ENCODE measurements around the gene FER.
"Not testable (repeated sequence)": the region's sequence is repeated elsewhere in the genome, so short reads cannot be mapped to it uniquely, and the experiment has no call there.

The FER gene

GRCh38 chr5:108953940-108954339 is 206.2 kb downstream of the FER start:
- H3K4me3 Mint-ChIP-seq: no peak overlapping the region
- DNase-seq: no peak
- H3K4me1 Mint-ChIP-seq: no peaks in the 10 kb centered on the region
- no peaks in the 10 kb centered on the region for H3K36me3 Mint-ChIP-seq
- H3K9me3 Mint-ChIP-seq: no peaks in the 10 kb centered on the region
- no peak overlapping the region for H3K27ac Mint-ChIP-seq
- no peaks in the 10 kb centered on the region for H3K27me3 Mint-ChIP-seq
- CTCF ChIA-PET: no interaction called here

- no peaks in the 10 kb centered on the region for H3K9me3 Mint-ChIP-seq
- H3K27me3 Mint-ChIP-seq: no peaks in the 10 kb centered on the region
- no peaks in the 10 kb centered on the region for H3K4me1 Mint-ChIP-seq
- H3K36me3 Mint-ChIP-seq: no peaks in the 10 kb centered on the region
- CTCF ChIA-PET: no interaction called here
- no peak for DNase-seq
- H3K4me3 Mint-ChIP-seq: no peak overlapping the region
- H3K27ac Mint-ChIP-seq: no peak overlapping the region
Observed at GRCh38 chr5:108957333-108957732, 209.6 kb downstream of the FER start.

DNA sequence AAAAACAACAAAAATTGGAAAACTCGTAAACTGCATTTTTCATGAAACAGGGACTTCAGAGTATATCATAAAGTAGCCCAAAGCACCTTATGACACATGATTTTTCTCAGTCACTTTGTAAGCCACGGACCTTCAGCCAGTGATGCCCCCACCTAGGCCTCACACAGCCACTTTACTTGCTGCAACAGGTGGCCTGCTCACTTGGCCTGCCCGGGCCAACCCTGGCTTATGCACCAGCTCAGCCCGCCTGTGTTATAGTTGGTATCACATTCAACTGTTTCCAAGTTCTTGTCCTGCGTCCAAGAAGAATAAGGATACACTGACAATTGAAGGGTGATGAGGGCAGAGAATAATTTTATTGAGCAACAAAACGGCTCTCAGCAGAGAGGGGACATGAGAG is 219.2 kb downstream of the FER start:
- no peaks in the 10 kb centered on the region for H3K4me1 Mint-ChIP-seq
- no peaks in the 10 kb centered on the region for H3K9me3 Mint-ChIP-seq
- H3K36me3 Mint-ChIP-seq: no peaks in the 10 kb centered on the region
- CTCF ChIA-PET: no interaction called here
- no peak overlapping the region for H3K27ac Mint-ChIP-seq
- no peak for DNase-seq
- no peaks in the 10 kb centered on the region for H3K27me3 Mint-ChIP-seq
- no peak overlapping the region for H3K4me3 Mint-ChIP-seq

- Mint-ChIP-seq H3K27me3 (no peaks in the 10 kb centered on the region), H3K9me3 (no peaks in the 10 kb centered on the region)
Observed at GRCh38 chr5:108974594-108974993, 226.9 kb downstream of the FER start.

DNA sequence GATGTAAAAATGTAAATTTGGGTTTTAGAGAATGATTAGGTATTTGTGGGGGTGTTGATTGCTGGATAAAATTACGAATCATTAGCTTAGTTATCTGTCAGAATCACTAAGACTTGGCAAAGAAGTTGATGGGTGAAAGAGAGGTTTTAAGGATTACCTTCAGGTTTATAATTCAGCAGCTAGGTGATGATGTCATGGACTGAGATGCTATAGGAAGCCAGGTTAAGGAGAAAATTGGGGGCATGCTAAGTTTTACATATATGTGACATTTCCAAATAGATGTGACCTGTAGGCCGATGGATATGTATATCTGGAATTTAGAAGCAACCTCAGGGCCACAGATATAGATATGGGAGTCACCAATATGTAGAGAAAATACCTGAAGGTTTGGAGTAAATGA is 228.0 kb downstream of the FER start:
- Mint-ChIP-seq H3K4me3 (no peak overlapping the region), H3K4me1 (no peaks in the 10 kb centered on the region), H3K36me3 (no peaks in the 10 kb centered on the region), H3K27ac (no peak overlapping the region), H3K27me3 (no peaks in the 10 kb centered on the region), H3K9me3 (no peaks in the 10 kb centered on the region)
- DNase-seq: no peak
- CTCF ChIA-PET: no interaction called here

More at GRCh38 chr5:108974594-108974993, 226.9 kb downstream of the FER start:
- H3K4me1 Mint-ChIP-seq: no peaks in the 10 kb centered on the region
- CTCF ChIA-PET: no interaction called here
- no peak for DNase-seq
- no peak overlapping the region for H3K27ac Mint-ChIP-seq
- no peaks in the 10 kb centered on the region for H3K36me3 Mint-ChIP-seq
- H3K4me3 Mint-ChIP-seq: no peak overlapping the region

DNA sequence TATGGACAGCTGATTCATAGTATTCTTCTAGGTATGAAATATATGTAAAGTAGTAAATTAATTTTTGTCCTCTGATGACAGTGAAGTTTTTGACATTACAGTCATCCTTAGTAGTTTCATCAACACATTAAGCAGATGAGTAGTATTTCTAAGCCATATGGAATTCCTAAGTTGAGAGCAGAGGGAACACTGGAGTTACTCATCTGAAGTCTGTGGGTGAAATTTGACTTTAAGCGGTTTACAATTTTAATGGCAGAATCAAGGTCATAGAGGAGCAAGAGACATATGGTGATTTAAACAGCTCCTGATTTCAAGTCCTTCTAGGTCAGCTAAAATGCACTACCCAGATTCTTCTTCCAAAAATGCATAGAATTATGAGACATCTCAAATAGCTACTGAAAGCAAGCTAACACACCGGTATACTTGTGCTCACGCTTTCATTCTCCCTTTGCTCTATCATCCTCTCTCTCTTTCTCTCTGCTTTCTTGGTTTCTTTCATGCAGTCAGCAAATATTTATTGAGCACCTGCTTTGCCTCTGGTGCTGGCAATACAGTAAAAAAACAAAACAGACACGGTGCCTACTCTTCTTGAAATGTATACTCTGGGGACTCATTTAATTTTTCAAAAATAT is 235.9 kb downstream of the FER start:
- Mint-ChIP-seq H3K4me1 (no peaks in the 10 kb centered on the region), H3K36me3 (no peaks in the 10 kb centered on the region), H3K27me3 (no peaks in the 10 kb centered on the region), H3K27ac (no peak overlapping the region), H3K9me3 (no peaks in the 10 kb centered on the region), H3K4me3 (no peak overlapping the region)
- CTCF ChIA-PET: no interaction called here
- DNase-seq: no peak

DNA sequence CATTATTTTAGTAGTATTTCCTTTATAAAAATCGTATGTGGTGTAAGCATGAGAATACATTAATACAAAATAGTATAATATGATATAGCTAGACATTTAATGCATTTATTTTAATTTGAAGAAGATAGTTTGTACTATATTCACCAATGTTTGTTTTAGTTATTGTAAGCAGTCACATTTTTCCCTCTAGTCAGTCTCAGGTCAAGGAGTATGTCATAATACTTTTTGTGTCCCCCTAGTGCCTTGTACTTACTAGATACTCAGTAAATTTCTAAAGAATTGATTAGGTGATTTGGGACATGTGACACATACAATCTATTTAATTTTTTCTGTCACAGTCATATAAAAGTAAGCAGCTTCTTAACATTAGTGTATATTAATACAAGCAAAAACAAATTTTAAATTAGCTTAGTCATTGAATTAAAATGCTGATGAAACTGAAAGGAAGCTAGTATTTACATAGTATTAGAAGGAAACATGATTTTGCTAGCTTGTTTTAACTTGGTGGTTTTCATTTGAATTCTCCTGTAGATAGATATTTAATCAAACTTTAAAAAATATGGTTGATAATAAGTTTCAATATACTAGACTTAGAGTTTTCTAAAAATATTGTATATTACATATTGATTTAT is 242.2 kb downstream of the FER start:
- H3K36me3 Mint-ChIP-seq: no peaks in the 10 kb centered on the region
- CTCF ChIA-PET: no interaction called here
- H3K27ac Mint-ChIP-seq: no peak overlapping the region
- peaks cover 7% of the 10 kb centered on the region for H3K9me3 Mint-ChIP-seq
- H3K4me3 Mint-ChIP-seq: no peak overlapping the region
- no peak for DNase-seq
- H3K27me3 Mint-ChIP-seq: no peaks in the 10 kb centered on the region
- H3K4me1 Mint-ChIP-seq: no peaks in the 10 kb centered on the region

DNA sequence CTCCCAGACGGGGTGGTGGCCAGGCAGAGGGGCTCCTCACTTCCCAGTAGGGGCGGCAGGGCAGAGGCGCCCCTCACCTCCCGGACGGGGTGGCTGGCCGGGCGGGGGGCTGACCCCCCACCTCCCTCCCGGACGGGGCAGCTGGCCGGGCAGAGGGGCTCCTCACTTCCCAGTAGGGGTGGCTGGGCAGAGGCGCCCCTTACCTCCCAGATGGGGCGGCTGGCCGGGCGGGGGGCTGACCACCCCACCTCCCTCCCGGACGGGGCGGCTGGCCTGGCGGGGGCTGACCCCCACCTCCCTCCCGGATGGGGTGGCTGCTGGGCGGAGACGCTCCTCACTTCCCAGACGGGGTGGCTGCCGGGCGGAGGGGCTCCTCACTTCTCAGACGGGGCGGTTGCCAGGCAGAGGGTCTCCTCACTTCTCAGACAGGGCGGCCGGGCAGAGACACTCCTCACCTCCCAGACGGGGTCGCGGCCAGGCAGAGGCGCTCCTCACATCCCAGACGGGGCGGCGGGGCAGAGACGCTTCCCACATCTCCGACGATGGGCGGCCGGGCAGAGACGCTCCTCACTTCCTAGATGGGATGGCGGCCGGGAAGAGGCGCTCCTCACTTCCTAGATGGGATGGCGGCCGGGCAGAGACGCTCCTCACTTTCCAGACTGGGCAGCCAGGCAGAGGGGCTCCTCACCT is 244.8 kb downstream of the FER start:
- H3K9me3 Mint-ChIP-seq, H3K27ac Mint-ChIP-seq, DNase-seq, H3K27me3 Mint-ChIP-seq, H3K4me3 Mint-ChIP-seq, CTCF ChIA-PET, H3K36me3 Mint-ChIP-seq, H3K4me1 Mint-ChIP-seq: not testable (repeated sequence)

GRCh38 chr5:108993440-108993839 is 245.7 kb downstream of the FER start:
- H3K4me1 Mint-ChIP-seq, CTCF ChIA-PET, H3K27me3 Mint-ChIP-seq, DNase-seq, H3K4me3 Mint-ChIP-seq, H3K36me3 Mint-ChIP-seq: not testable (repeated sequence)
- H3K9me3 Mint-ChIP-seq: peaks cover 10% of the 10 kb centered on the region
- H3K27ac Mint-ChIP-seq: peak overlapping the region; percentile 37

DNA sequence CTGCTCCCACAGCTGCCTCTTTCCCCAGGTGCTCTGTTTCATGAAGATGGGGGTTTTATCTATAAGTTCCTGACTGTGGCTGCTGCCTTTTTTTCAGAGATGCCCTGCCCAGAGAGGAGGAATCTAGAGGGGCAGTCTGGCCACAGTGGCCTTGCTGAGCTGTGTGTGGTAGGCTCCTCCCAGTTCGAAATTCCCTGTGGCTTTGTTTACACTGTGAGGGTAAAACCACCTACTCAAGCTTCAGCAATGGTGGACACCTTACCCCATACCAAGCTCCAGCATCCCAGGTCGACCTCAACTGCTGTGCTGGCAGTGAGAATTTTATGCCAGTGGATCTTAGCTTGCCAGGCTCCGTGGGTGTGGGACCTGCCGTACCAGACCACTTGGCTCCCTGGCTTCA is 250.0 kb downstream of the FER start:
- Mint-ChIP-seq H3K27me3 (no peaks in the 10 kb centered on the region), H3K4me1 (no peaks in the 10 kb centered on the region), H3K4me3 (no peak overlapping the region), H3K9me3 (peaks cover 10% of the 10 kb centered on the region), H3K36me3 (no peaks in the 10 kb centered on the region), H3K27ac (no peak overlapping the region)
- DNase-seq: no peak
- CTCF ChIA-PET: no interaction called here

DNA sequence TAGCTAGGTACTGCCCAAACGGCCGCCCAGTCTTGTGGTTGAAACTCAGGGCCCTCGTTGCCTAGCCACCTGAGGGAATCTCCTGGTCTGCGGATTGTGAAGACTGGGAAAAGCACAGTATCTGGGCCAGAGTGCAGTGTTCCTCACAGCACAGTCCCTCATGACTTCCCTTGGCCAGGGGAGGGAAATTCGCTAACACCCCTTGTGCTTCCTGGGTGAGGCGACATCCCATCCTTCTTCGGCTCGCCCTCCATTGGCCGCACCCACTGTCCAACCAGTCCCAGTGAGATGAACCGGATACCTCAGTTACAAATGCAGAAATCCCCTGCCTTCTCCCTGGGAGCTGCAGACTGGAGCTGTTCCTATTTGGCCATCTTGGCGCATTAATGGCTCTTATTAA is 250.5 kb downstream of the FER start:
- no peak overlapping the region for H3K4me3 Mint-ChIP-seq
- no peak overlapping the region for H3K27ac Mint-ChIP-seq
- H3K27me3 Mint-ChIP-seq: no peaks in the 10 kb centered on the region
- H3K9me3 Mint-ChIP-seq: peaks cover 10% of the 10 kb centered on the region
- no peaks in the 10 kb centered on the region for H3K36me3 Mint-ChIP-seq
- no peak for DNase-seq
- H3K4me1 Mint-ChIP-seq: no peaks in the 10 kb centered on the region
- CTCF ChIA-PET: no interaction called here

DNA sequence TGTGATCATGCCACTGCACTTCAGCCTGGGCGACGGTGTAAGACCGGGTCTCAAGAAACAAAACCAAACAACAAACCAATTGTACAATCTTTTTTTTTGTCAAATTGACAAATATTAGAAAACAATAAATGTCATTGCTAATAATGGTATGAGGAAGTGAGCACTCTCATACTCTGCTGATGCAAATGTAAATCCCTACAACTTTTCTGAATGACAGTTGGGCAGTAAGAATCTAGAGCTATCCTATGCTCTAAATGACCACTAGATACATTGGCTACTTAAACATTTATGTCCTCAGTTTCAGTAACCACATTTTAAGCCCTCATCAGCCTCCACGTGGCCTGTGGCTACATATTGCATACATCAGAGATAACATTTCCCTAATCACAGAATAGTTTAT is 256.2 kb downstream of the FER start:
- CTCF ChIA-PET: no interaction called here
- H3K27me3 Mint-ChIP-seq: no peaks in the 10 kb centered on the region
- H3K4me3 Mint-ChIP-seq: no peak overlapping the region
- H3K4me1 Mint-ChIP-seq: no peaks in the 10 kb centered on the region
- no peaks in the 10 kb centered on the region for H3K9me3 Mint-ChIP-seq
- H3K36me3 Mint-ChIP-seq: no peaks in the 10 kb centered on the region
- H3K27ac Mint-ChIP-seq: no peak overlapping the region
- no peak for DNase-seq

DNA sequence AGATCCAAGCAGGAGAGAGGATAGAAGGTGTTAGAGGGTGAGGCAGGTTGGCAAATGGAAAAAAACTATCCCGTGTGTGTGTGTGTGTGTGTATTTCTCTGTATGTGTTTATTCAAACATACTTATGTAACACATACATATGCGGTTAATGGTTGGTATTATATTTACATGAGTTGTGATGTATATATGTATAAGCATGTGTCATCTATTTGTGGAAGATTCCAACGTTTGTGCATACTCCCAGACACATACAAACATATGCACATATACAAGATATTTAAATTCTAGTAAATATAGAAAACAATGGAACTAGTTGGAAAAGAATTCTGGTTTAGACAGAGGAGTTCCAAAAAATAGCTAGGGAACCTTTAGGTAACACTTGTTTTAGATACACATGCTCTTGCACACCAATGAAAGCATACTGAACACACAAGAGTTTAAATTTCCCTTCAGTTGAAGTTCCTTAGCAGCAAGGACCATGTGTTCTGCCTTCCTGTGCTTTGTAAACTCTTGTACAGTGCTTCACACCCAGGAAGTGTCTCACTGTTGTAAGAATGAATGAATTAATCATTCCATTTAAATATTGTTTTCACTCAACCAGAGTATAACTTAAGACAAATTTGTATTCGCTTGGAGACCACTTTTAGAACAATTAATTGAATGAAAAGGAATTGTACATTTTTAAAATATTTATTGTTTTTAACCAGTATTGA is 257.8 kb downstream of the FER start:
- no peak overlapping the region for H3K4me3 Mint-ChIP-seq
- DNase-seq: no peak
- no peak overlapping the region for H3K27ac Mint-ChIP-seq
- no peaks in the 10 kb centered on the region for H3K4me1 Mint-ChIP-seq
- no peaks in the 10 kb centered on the region for H3K36me3 Mint-ChIP-seq
- no peaks in the 10 kb centered on the region for H3K27me3 Mint-ChIP-seq
- no peaks in the 10 kb centered on the region for H3K9me3 Mint-ChIP-seq
- CTCF ChIA-PET: no interaction called here

- Mint-ChIP-seq H3K27me3 (no peaks in the 10 kb centered on the region), H3K9me3 (no peaks in the 10 kb centered on the region), H3K4me3 (no peak overlapping the region), H3K4me1 (no peaks in the 10 kb centered on the region), H3K27ac (no peak overlapping the region), H3K36me3 (no peaks in the 10 kb centered on the region)
- CTCF ChIA-PET: no interaction called here
- no peak for DNase-seq
Observed at GRCh38 chr5:109006129-109006528, 258.4 kb downstream of the FER start.

DNA sequence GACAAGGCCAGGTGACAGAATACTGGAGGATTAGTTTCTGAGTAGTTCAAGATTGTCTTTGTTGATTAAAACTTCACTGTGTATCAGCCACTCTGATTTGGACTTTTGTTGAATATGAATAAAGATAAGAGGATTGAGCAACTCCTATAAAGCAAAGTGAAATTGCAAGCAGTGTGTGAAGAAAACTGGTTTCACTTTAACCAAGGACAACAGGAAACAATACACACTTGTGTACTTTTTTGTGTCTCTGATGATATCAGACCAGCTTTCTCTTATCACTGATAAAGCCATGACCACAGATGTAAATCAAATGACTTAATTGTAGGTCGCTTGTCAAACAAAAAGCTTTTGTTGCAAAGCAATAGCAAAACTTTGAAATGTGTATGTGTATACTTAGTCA is 268.6 kb downstream of the FER start:
- H3K36me3 Mint-ChIP-seq: no peaks in the 10 kb centered on the region
- no peak overlapping the region for H3K27ac Mint-ChIP-seq
- peaks cover 3% of the 10 kb centered on the region for H3K4me1 Mint-ChIP-seq
- no peaks in the 10 kb centered on the region for H3K27me3 Mint-ChIP-seq
- H3K4me3 Mint-ChIP-seq: no peak overlapping the region
- H3K9me3 Mint-ChIP-seq: no peaks in the 10 kb centered on the region
- CTCF ChIA-PET: no interaction called here
- DNase-seq: no peak

Measured in activated naive CD4-positive, alpha-beta T cell treated with anti-CD3 and anti-CD28 coated beads, Interleukin-2, amount 10 ng/mL, durations not matched to agents 7 days and 5 days (primary cell).